NB4 (cell line): ENCODE data around the gene GPC5.

ENCODE experiments used
- POLR2A ChIP-seq: IDR thresholded peaks from 2 replicates; pipeline ENCODE4 v1.6.1; 2011; ENCODE audit warnings: mild to moderate bottlenecking; ENCODE audit not compliant: insufficient read length; ENCODE audit errors: extremely low read depth
- TF ChIP-seq, protein P1 (sequence below): IDR thresholded peaks from one replicate; pipeline ENCODE4 v1.5.1; 2012; ENCODE audit warnings: low read depth, low read length

DNA sequence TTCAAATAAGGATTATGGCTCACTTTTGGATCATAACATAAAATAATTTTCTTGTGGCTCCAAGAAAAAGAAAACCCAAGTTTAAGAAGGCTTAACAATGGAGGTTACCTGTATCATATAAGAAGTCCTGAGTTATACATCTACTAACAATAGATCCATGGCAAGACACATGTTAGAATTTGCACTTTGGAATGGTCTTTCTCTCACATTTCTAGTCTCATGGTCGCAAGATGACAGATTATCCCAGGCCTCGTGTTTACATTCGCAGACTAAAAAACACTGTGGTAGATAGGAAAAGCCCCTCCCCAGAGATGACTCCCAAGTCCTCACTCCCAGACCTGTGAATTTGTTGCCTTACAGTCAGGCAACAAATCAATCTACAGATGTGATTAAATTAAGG lies 1082.0 kb downstream of the GPC5 start:
- no peak for TF ChIP-seq POLR2A
- TF ChIP-seq, protein P1, sequence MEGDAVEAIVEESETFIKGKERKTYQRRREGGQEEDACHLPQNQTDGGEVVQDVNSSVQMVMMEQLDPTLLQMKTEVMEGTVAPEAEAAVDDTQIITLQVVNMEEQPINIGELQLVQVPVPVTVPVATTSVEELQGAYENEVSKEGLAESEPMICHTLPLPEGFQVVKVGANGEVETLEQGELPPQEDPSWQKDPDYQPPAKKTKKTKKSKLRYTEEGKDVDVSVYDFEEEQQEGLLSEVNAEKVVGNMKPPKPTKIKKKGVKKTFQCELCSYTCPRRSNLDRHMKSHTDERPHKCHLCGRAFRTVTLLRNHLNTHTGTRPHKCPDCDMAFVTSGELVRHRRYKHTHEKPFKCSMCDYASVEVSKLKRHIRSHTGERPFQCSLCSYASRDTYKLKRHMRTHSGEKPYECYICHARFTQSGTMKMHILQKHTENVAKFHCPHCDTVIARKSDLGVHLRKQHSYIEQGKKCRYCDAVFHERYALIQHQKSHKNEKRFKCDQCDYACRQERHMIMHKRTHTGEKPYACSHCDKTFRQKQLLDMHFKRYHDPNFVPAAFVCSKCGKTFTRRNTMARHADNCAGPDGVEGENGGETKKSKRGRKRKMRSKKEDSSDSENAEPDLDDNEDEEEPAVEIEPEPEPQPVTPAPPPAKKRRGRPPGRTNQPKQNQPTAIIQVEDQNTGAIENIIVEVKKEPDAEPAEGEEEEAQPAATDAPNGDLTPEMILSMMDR, result no peak
